SK-N-SH (cell line): ENCODE measurements around the gene SLN. TPM values are rescaled to one million over a fixed set of nuclear protein-coding genes. Genes with fewer than 3 reads are reported as not detected.

Experiments used
- CTCF ChIA-PET: fragments of 300-600, 350-600 bp; formaldehyde crosslinking; extraction: SDS; loops from one replicate; lab custom pipeline; 2021; lab: Yijun Ruan, JAX
- POLR2A ChIA-PET: fragments of 350-600 bp; sonication (Branson Sonifier 250); formaldehyde crosslinking; extraction: SDS; loops from one replicate; lab custom pipeline; 2020; ENCODE audit warnings: antibody characterized with exemption, inconsistent platforms; lab: Yijun Ruan, JAX
- DNase-seq: peaks from one replicate; pipeline ENCODE4 v3.0.0; 2012
- H2AFZ ChIP-seq: fragments of 200-600 bp; sonication (generic); 2 replicates; pipeline ENCODE4 v1.8.1; 2016; ENCODE audit warnings: antibody characterized with exemption, mild to moderate bottlenecking, low read depth
- H3F3A ChIP-seq: fragments of 200-600 bp; sonication (generic); replicated peaks from 2 replicates; pipeline ENCODE3; 2016; ENCODE audit warnings: antibody characterized with exemption, mild to moderate bottlenecking; ENCODE audit not compliant: insufficient read depth
- H3K27ac ChIP-seq, 2 experiments: fragments of 200-500 bp in 1 of 2; fragments of 200-600 bp in 1 of 2; sonication (Bioruptor generic) in 1 of 2; sonication (generic), shearing (Covaris generic) in 1 of 2; 2 replicates each; pipeline versions ENCODE4 v1.5.1 to v1.6.1; 2014 to 2016; ENCODE audit warnings: low read depth in 2 of 2, inconsistent platforms in 1 of 2, low read length in 1 of 2, mild to moderate bottlenecking in 1 of 2, mixed read lengths in 1 of 2
- H3K27me3 ChIP-seq: fragments of 200-600 bp; sonication (generic), shearing (Covaris generic); 2 replicates; pipeline ENCODE4 v1.6.1; 2016; ENCODE audit warnings: mixed run types; ENCODE audit not compliant: insufficient read depth
- H3K36me3 ChIP-seq, 2 experiments: fragments of 200-500 bp in 1 of 2; fragments of 200-600 bp in 1 of 2; sonication (Bioruptor generic) in 1 of 2; sonication (generic) in 1 of 2; replicated peaks in 1 of 2; 2 replicates each; pipeline versions ENCODE3 to v1.5.1; 2014 to 2016; ENCODE audit warnings: low read length in 1 of 2, mild to moderate bottlenecking in 1 of 2; ENCODE audit not compliant: insufficient read depth in 2 of 2, control insufficient read depth in 1 of 2
- H3K4me1 ChIP-seq, 2 experiments: fragments of 200-500 bp in 1 of 2; fragments of 200-600 bp in 1 of 2; sonication (Bioruptor generic) in 1 of 2; sonication (generic), shearing (Covaris generic) in 1 of 2; 2 replicates each; pipeline versions ENCODE4 v1.5.1 to v1.6.1; 2014 to 2016; ENCODE audit warnings: low read depth in 1 of 2, low read length in 1 of 2, mixed run types in 1 of 2; ENCODE audit not compliant: insufficient read depth in 2 of 2, control insufficient read depth in 1 of 2
- H3K4me2 ChIP-seq: fragments of 200-600 bp; sonication (generic), shearing (Covaris generic); 2 replicates; pipeline ENCODE4 v1.6.1; 2017; ENCODE audit warnings: mixed run types
- H3K4me3 ChIP-seq, 2 experiments: fragments of 200-500 bp in 1 of 2; fragments of 200-600 bp in 1 of 2; sonication (Bioruptor generic) in 1 of 2; sonication (generic), shearing (Covaris generic) in 1 of 2; 2 replicates each; pipeline versions ENCODE4 v1.5.1 to v1.8.1; 2014 to 2016; ENCODE audit warnings: low read depth in 2 of 2, inconsistent platforms in 1 of 2, low read length in 1 of 2, mild to moderate bottlenecking in 1 of 2, mixed read lengths in 1 of 2, moderate library complexity in 1 of 2
- H3K79me2 ChIP-seq: fragments of 200-600 bp; sonication (generic); 2 replicates; pipeline ENCODE4 v1.8.1; 2017; ENCODE audit warnings: mild to moderate bottlenecking; ENCODE audit not compliant: insufficient read depth
- H3K9ac ChIP-seq: fragments of 200-600 bp; sonication (generic); 2 replicates; pipeline ENCODE4 v1.6.1; 2017; ENCODE audit warnings: mixed run types
- H3K9me2 ChIP-seq: fragments of 200-600 bp; sonication (generic); 2 replicates; pipeline ENCODE4 v1.6.1; 2017; ENCODE audit warnings: mixed run types
- H3K9me3 ChIP-seq: fragments of 200-600 bp; sonication (generic); 2 replicates; pipeline ENCODE4 v1.6.1; 2017; ENCODE audit warnings: mixed run types, mild to moderate bottlenecking, moderate library complexity
- H4K20me1 ChIP-seq: fragments of 200-600 bp; sonication (generic); 2 replicates; pipeline ENCODE4 v1.6.1; 2017; ENCODE audit warnings: mild to moderate bottlenecking, mixed run types; ENCODE audit not compliant: insufficient read depth
- CTCF ChIP-seq: fragments of 200-600 bp; sonication (generic); IDR thresholded peaks from 2 replicates; pipeline ENCODE4 v1.6.1; 2017; ENCODE audit warnings: antibody characterized with exemption, mild to moderate bottlenecking, moderate library complexity
- EP300 ChIP-seq, 2 experiments: IDR thresholded peaks; 2 replicates each; pipeline versions ENCODE4 v1.4.0 to v1.6.1; 2012; ENCODE audit warnings: borderline replicate concordance in 1 of 2, low read depth in 1 of 2, low read length in 1 of 2
- FOXJ3 ChIP-seq: sonication (generic); formaldehyde crosslinking; IDR thresholded peaks from 2 replicates; pipeline ENCODE4 v1.5.1; 2020; ENCODE audit warnings: mild to moderate bottlenecking, missing genetic modification reagents
- FOXM1 ChIP-seq: IDR thresholded peaks from 2 replicates; pipeline ENCODE4 v1.4.0; 2012; ENCODE audit warnings: low read depth, mild to moderate bottlenecking
- GABPA ChIP-seq: IDR thresholded peaks from 2 replicates; pipeline ENCODE4 v1.4.0; 2012; ENCODE audit warnings: low read depth, mild to moderate bottlenecking
- GATA2 ChIP-seq: sonication (generic); formaldehyde crosslinking; IDR thresholded peaks from 2 replicates; pipeline ENCODE4 v1.5.0; 2020; ENCODE audit warnings: mild to moderate bottlenecking, missing genetic modification reagents
- IRF3 ChIP-seq: fragments of 150-350 bp; IDR thresholded peaks from 2 replicates; pipeline ENCODE4 v1.6.1; 2016; ENCODE audit warnings: mild to moderate bottlenecking, low read depth, low read length
- MAX ChIP-seq: IDR thresholded peaks from 2 replicates; pipeline ENCODE4 v1.4.0; 2012; ENCODE audit warnings: low read depth
- MEF2A ChIP-seq: IDR thresholded peaks from 2 replicates; pipeline ENCODE4 v1.4.0; 2012; ENCODE audit warnings: low read depth, borderline replicate concordance
- MXI1 ChIP-seq: IDR thresholded peaks from 2 replicates; pipeline ENCODE4 v1.6.1; 2012; ENCODE audit warnings: mild to moderate bottlenecking, low read depth, low read length, improper control_type of control experiment
- NFIC ChIP-seq: IDR thresholded peaks from 2 replicates; pipeline ENCODE4 v1.4.0; 2012; ENCODE audit warnings: borderline replicate concordance
- NRF1 ChIP-seq: IDR thresholded peaks from 2 replicates; pipeline ENCODE4 v1.6.1; 2012; ENCODE audit warnings: low read depth, mild to moderate bottlenecking, low read length
- PBX3 ChIP-seq: IDR thresholded peaks from 2 replicates; pipeline ENCODE4; 2012
- RAD21 ChIP-seq: IDR thresholded peaks from 2 replicates; pipeline ENCODE4 v1.6.1; 2012; ENCODE audit warnings: mild to moderate bottlenecking, low read length
- RCOR1 ChIP-seq: fragments of 150-350 bp; IDR thresholded peaks from 2 replicates; pipeline ENCODE4 v1.6.1; 2017; ENCODE audit warnings: antibody characterized with exemption, low read length
- RFX5 ChIP-seq: IDR thresholded peaks from 2 replicates; pipeline ENCODE4 v1.6.1; 2012; ENCODE audit warnings: mild to moderate bottlenecking, improper control_type of control experiment, low read length
- RXRA ChIP-seq: IDR thresholded peaks from 2 replicates; pipeline ENCODE4 v1.4.0; 2012; ENCODE audit warnings: low read depth, mild to moderate bottlenecking, borderline replicate concordance
- SIN3A ChIP-seq: IDR thresholded peaks from 2 replicates; pipeline ENCODE4 v1.6.1; 2012; ENCODE audit warnings: low read depth, mild to moderate bottlenecking, low read length, moderate library complexity, borderline replicate concordance
- TEAD4 ChIP-seq: IDR thresholded peaks from 2 replicates; pipeline ENCODE4 v1.4.0; 2012; ENCODE audit warnings: mild to moderate bottlenecking, borderline replicate concordance; ENCODE audit not compliant: insufficient read depth
- YY1 ChIP-seq: IDR thresholded peaks from 2 replicates; pipeline ENCODE4 v1.4.0; 2012; ENCODE audit warnings: low read depth, mild to moderate bottlenecking
- ZBTB33 ChIP-seq: IDR thresholded peaks from 2 replicates; pipeline ENCODE4 v1.4.0; 2012; ENCODE audit warnings: low read depth, borderline replicate concordance
- WGBS: methylation state at CpG from one replicate; pipeline ENCODE4 v1.1.6; 2017; ENCODE audit warnings: low lambda C conversion rate; 5-methylcytosine and 5-hydroxymethylcytosine counted together
- polyA plus RNA-seq, 3 experiments: library from polyadenylated mRNA; depleted of rRNA; stranded (reverse); fragments of >200 nt; gene quantifications; 2 replicates each; pipeline ENCODE4 v1.2.3, GENCODE V29; 2012

Gene SLN
- polyA plus RNA-seq, 1 of the 3 experiments (the other 2 are of a cell fraction) = not detected

- TF ChIP-seq RXRA (peak; percentile 72; the same call in 1 of the 2 replicates), CTCF (no peak), MAX (no peak), GABPA (no peak), MXI1 (no peak), EP300 (IDR thresholded peaks at IDR 0.05; ENCODE audit: borderline replicate concordance in 1 of 2, low read depth in 1 of 2, low read length in 1 of 2) (0 out of 4 replicates have a peak, but pooled peaks of 1 of the 2 experiments have one; percentile 9), FOXM1 (no peak)
These were observed 6.8 kb downstream of the SLN start (continued) for GRCh38 chr11:107705027-107705426.

- no peak overlapping the region for H3K4me3 ChIP-seq
- ChIA-PET POLR2A (no interaction called here), CTCF (no interaction called here)
- H3K4me2 ChIP-seq = no peak overlapping the region
- H3K4me1 ChIP-seq = 0 out of 4 replicates have a peak, but pooled peaks cover 0 to 3% of the 10 kb centered on the region in 2 experiments
- no peak overlapping the region for H2AFZ ChIP-seq
- no peaks in the 10 kb centered on the region for H4K20me1 ChIP-seq
- H3K9me2 ChIP-seq = no peaks in the 10 kb centered on the region
- no peaks in the 10 kb centered on the region for H3K9me3 ChIP-seq
- H3K27ac ChIP-seq = peak overlapping the region in 1 of 2 experiments; percentile 63; a peak in 2 of 4 replicates
- H3F3A ChIP-seq = peaks cover 4% of the 10 kb centered on the region
- H3K9ac ChIP-seq = peak overlapping the region; percentile 16; the same call in 1 of the 2 replicates
- no peak for TF ChIP-seq YY1
- no peak for TF ChIP-seq SIN3A
- no peak for TF ChIP-seq FOXM1
- no peak for TF ChIP-seq RFX5
- TF ChIP-seq MEF2A = no peak
- TF ChIP-seq NRF1 = no peak
- TF ChIP-seq ZBTB33 = no peak
- no peak for TF ChIP-seq IRF3
- no peak for TF ChIP-seq CTCF
- TF ChIP-seq EP300 (IDR thresholded peaks at IDR 0.05; ENCODE audit: borderline replicate concordance in 1 of 2, low read depth in 1 of 2, low read length in 1 of 2) = no peak
- TF ChIP-seq MAX = no peak
- TF ChIP-seq RAD21 = no peak
- TF ChIP-seq TEAD4 = no peak
- TF ChIP-seq GABPA = no peak
- TF ChIP-seq RXRA = no peak
- TF ChIP-seq FOXJ3 (CRISPR knock-in tag) = no peak
- no peak for TF ChIP-seq PBX3
- TF ChIP-seq GATA2 (CRISPR knock-in tag) = no peak
- no peak for TF ChIP-seq NFIC
- TF ChIP-seq RCOR1 = no peak
- TF ChIP-seq, all 33 proteins: peak for 0
- H3K79me2 ChIP-seq = no peaks in the 10 kb centered on the region
- DNase-seq = no peak
- H3K36me3 ChIP-seq = no peaks in the 10 kb centered on the region
- H3K27me3 ChIP-seq = no peaks in the 10 kb centered on the region
- WGBS = 43% methylated on average over 3 of the region's 3 CpGs
These were observed 7.4 kb downstream of the SLN start for GRCh38 chr11:107704451-107704850.
